Measurements from ENCODE around the gene ZNF385B. TPM values are rescaled to one million over a fixed set of nuclear protein-coding genes. Genes with fewer than 3 reads are reported as not detected.

ZNF385B gene
- total and polyA plus RNA-seq, 10 of the 15 experiments (the other 5 are each of a cell fraction or from before 2014, with no cell fraction given), result not detected

- no peak overlapping the region for H2AFZ ChIP-seq (ENCODE audit: control insufficient read depth, low read depth, low read length)
- ATAC-seq, result no peak
- BruUV-seq (replicated peaks), result no TSS peak
- H3K27ac ChIP-seq (ENCODE audit: control insufficient read depth, insufficient read depth), result no peak overlapping the region
- ChIA-PET RAD21 (ENCODE audit: unreplicated experiment) (no interaction called here), SMC1A (ENCODE audit: uncharacterized antibody, unreplicated experiment) (no interaction called here), POLR2A (interaction anchor here (0.5 kb wide), 1 partner anchor 337 kb away, joined by 3 read pairs; no protein-coding TSS in a partner anchor), CTCF (no interaction called here)
- no peaks in the 10 kb centered on the region for H3K4me1 ChIP-seq (ENCODE audit: control insufficient read depth, insufficient read depth, low read length)
- H3K9me3 ChIP-seq (replicated peaks; ENCODE audit: control insufficient read depth, insufficient read depth, low read length), result no peaks in the 10 kb centered on the region
- in situ Hi-C loops (cut with MboI) (no loop called here), intact Hi-C loops (cut with micrococcal nuclease; ENCODE audit: unreplicated experiment) (no loop called here)
- H3K4me2 ChIP-seq (ENCODE audit: control insufficient read depth, insufficient read depth), result no peak overlapping the region
- H3K4me3 ChIP-seq, result no peak overlapping the region
- H4K20me1 ChIP-seq (ENCODE audit: control insufficient read depth, insufficient read depth), result no peaks in the 10 kb centered on the region
- no peaks in the 10 kb centered on the region for H3K36me3 ChIP-seq (ENCODE audit: control insufficient read depth in 2 of 2, insufficient read depth in 2 of 2, low read length in 1 of 2)
- no peak for DNase-seq (ENCODE audit: low read depth, low spot score)
- no peak for FAIRE-seq
- H3K27me3 ChIP-seq (replicated peaks in 1 of 2; ENCODE audit: control insufficient read depth in 2 of 2, insufficient read depth in 2 of 2, low read length in 1 of 2), result no peaks in the 10 kb centered on the region
- no peak overlapping the region for H3K9ac ChIP-seq (ENCODE audit: control insufficient read depth, insufficient read depth, low read length)
- H3K79me2 ChIP-seq (ENCODE audit: control insufficient read depth, insufficient read depth, low read length), result no peaks in the 10 kb centered on the region
- 64% methylated on average over 2 of the region's 2 CpGs for WGBS (ENCODE audit: insufficient coverage, insufficient replicate concordance, low lambda C conversion rate, missing lambda C conversion rate)
- TF ChIP-seq, protein P1, sequence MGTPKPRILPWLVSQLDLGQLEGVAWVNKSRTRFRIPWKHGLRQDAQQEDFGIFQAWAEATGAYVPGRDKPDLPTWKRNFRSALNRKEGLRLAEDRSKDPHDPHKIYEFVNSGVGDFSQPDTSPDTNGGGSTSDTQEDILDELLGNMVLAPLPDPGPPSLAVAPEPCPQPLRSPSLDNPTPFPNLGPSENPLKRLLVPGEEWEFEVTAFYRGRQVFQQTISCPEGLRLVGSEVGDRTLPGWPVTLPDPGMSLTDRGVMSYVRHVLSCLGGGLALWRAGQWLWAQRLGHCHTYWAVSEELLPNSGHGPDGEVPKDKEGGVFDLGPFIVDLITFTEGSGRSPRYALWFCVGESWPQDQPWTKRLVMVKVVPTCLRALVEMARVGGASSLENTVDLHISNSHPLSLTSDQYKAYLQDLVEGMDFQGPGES (IDR thresholded peaks at IDR 0.05), result no peak
- TF ChIP-seq SMAD5 (IDR thresholded peaks at IDR 0.05; ENCODE audit: low read depth), result no peak
- no peak for TF ChIP-seq TCF7 (IDR thresholded peaks at IDR 0.05; ENCODE audit: borderline replicate concordance)
- TF ChIP-seq, protein P2, sequence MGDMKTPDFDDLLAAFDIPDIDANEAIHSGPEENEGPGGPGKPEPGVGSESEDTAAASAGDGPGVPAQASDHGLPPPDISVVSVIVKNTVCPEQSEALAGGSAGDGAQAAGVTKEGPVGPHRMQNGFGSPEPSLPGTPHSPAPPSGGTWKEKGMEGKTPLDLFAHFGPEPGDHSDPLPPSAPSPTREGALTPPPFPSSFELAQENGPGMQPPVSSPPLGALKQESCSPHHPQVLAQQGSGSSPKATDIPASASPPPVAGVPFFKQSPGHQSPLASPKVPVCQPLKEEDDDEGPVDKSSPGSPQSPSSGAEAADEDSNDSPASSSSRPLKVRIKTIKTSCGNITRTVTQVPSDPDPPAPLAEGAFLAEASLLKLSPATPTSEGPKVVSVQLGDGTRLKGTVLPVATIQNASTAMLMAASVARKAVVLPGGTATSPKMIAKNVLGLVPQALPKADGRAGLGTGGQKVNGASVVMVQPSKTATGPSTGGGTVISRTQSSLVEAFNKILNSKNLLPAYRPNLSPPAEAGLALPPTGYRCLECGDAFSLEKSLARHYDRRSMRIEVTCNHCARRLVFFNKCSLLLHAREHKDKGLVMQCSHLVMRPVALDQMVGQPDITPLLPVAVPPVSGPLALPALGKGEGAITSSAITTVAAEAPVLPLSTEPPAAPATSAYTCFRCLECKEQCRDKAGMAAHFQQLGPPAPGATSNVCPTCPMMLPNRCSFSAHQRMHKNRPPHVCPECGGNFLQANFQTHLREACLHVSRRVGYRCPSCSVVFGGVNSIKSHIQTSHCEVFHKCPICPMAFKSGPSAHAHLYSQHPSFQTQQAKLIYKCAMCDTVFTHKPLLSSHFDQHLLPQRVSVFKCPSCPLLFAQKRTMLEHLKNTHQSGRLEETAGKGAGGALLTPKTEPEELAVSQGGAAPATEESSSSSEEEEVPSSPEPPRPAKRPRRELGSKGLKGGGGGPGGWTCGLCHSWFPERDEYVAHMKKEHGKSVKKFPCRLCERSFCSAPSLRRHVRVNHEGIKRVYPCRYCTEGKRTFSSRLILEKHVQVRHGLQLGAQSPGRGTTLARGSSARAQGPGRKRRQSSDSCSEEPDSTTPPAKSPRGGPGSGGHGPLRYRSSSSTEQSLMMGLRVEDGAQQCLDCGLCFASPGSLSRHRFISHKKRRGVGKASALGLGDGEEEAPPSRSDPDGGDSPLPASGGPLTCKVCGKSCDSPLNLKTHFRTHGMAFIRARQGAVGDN (IDR thresholded peaks at IDR 0.05), result no peak
- TF ChIP-seq PML (IDR thresholded peaks at IDR 0.05; ENCODE audit: low read length), result no peak
- TF ChIP-seq ZBTB40 (IDR thresholded peaks at IDR 0.05; ENCODE audit: borderline replicate concordance), result no peak
- TF ChIP-seq IKZF2 (IDR thresholded peaks at IDR 0.05), result no peak
- no peak for TF ChIP-seq SUPT20H (IDR thresholded peaks at IDR 0.05; ENCODE audit: borderline replicate concordance, control insufficient read depth, low read depth, low read length)
- TF ChIP-seq, protein P3, sequence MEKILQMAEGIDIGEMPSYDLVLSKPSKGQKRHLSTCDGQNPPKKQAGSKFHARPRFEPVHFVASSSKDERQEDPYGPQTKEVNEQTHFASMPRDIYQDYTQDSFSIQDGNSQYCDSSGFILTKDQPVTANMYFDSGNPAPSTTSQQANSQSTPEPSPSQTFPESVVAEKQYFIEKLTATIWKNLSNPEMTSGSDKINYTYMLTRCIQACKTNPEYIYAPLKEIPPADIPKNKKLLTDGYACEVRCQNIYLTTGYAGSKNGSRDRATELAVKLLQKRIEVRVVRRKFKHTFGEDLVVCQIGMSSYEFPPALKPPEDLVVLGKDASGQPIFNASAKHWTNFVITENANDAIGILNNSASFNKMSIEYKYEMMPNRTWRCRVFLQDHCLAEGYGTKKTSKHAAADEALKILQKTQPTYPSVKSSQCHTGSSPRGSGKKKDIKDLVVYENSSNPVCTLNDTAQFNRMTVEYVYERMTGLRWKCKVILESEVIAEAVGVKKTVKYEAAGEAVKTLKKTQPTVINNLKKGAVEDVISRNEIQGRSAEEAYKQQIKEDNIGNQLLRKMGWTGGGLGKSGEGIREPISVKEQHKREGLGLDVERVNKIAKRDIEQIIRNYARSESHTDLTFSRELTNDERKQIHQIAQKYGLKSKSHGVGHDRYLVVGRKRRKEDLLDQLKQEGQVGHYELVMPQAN (conservative IDR thresholded peaks at IDR 0.05), result no peak
- no peak for TF ChIP-seq CREB1 (IDR thresholded peaks at IDR 0.05; ENCODE audit: low read depth)
- TF ChIP-seq FOXM1 (IDR thresholded peaks at IDR 0.05; ENCODE audit: low read depth, low read length), result no peak
These were observed 303.1 kb downstream of the ZNF385B start for GRCh38 chr2:179558010-179558934.
